B cell (primary cell): ENCODE measurements around the gene ARHGAP11A. TPM values are rescaled to one million over a fixed set of nuclear protein-coding genes. Genes with fewer than 3 reads are reported as not detected.

Experiments
- ATAC-seq: fragments of 200-7000 bp; cut with Tn5 transposase; one replicate; pipeline ENCODE4 v1.10.0; 2021; ENCODE audit warnings: low read depth, mild to moderate bottlenecking, moderate number of reproducible peaks, moderate library complexity
- CTCF ChIA-PET: fragments of 350-600 bp; sonication (Branson Sonifier 250); formaldehyde crosslinking; loops from one replicate; lab custom pipeline; 2021; ENCODE audit warnings: antibody characterized with exemption, inconsistent platforms; lab: Charles Lee
- POLR2A ChIA-PET: fragments of 350-600 bp; sonication (Branson Sonifier 250); formaldehyde crosslinking; loops from one replicate; lab custom pipeline; 2021; ENCODE audit warnings: antibody characterized with exemption; lab: Charles Lee
- DNase-seq: peaks from one replicate; pipeline ENCODE4 v3.0.0; 2013
- H2AFZ ChIP-seq: 2 replicates; pipeline ENCODE4 v1.6.1; 2012; ENCODE audit warnings: mild to moderate bottlenecking, low read depth, low read length; ENCODE audit not compliant: insufficient read depth, poor library complexity, severe bottlenecking
- H3K27ac ChIP-seq, 2 donors: 1 replicate in 1 of 2; 2 replicates in 1 of 2; pipeline ENCODE4 v1.5.1; 2012 to 2013; ENCODE audit warnings: low read length in 2 of 2, mild to moderate bottlenecking in 2 of 2, moderate library complexity in 1 of 2
- H3K27me3 ChIP-seq, 4 experiments: fragments of 200-600 bp in 1 of 4; sonication (generic) in 1 of 4; replicated peaks in 1 of 4; 1 replicate in 2 of 4; 2 replicates in 2 of 4; pipeline versions ENCODE4 v1.6.1 to v1.7.0; 2013 to 2016; ENCODE audit warnings: low read length in 3 of 4, mild to moderate bottlenecking in 2 of 4, mixed read lengths in 1 of 4, moderate library complexity in 1 of 4; ENCODE audit not compliant: insufficient read depth in 4 of 4, control insufficient read depth in 3 of 4; ENCODE audit errors: control extremely low read depth in 1 of 4
- H3K36me3 ChIP-seq, 2 experiments: replicated peaks in 1 of 2; 1 replicate in 1 of 2; 2 replicates in 1 of 2; pipeline versions ENCODE4 v1.6.1 to v1.7.1; 2013; ENCODE audit warnings: low read length in 1 of 2; ENCODE audit not compliant: insufficient read depth in 2 of 2, control insufficient read depth in 1 of 2; ENCODE audit errors: control extremely low read depth in 1 of 2, extremely low read depth in 1 of 2
- H3K4me1 ChIP-seq, 2 donors: fragments of 200-600 bp in 1 of 2; sonication (generic) in 1 of 2; 1 replicate in 1 of 2; 2 replicates in 1 of 2; pipeline versions ENCODE4 v1.5.1 to v1.6.1; 2013 to 2017; ENCODE audit warnings: low read length in 2 of 2; ENCODE audit not compliant: control insufficient read depth in 2 of 2, insufficient read depth in 2 of 2
- H3K4me2 ChIP-seq: replicated peaks from 2 replicates; pipeline ENCODE3; 2012; ENCODE audit warnings: mild to moderate bottlenecking, low read depth, low read length; ENCODE audit not compliant: poor library complexity, severe bottlenecking
- H3K4me3 ChIP-seq, 5 experiments: fragments of 200-600 bp in 1 of 5; sonication (generic) in 1 of 5; 1 replicate in 3 of 5; 2 replicates in 2 of 5; pipeline versions ENCODE4 v1.5.1 to v1.7.0; 2011 to 2016; ENCODE audit warnings: low read length in 4 of 5, mild to moderate bottlenecking in 4 of 5, low read depth in 2 of 5, control low read depth in 1 of 5, moderate library complexity in 1 of 5; ENCODE audit not compliant: insufficient read depth in 1 of 5; ENCODE audit errors: control extremely low read depth in 1 of 5, extremely low read depth in 1 of 5
- H3K79me2 ChIP-seq: fragments of 200-600 bp; sonication (generic); one replicate; pipeline ENCODE4 v1.6.0; 2016; ENCODE audit warnings: low read length; ENCODE audit not compliant: control insufficient read depth, insufficient read depth
- H3K9ac ChIP-seq: fragments of 200-600 bp; sonication (generic); 2 replicates; pipeline ENCODE4 v1.6.1; 2017; ENCODE audit warnings: mild to moderate bottlenecking, low read length, moderate library complexity
- H3K9me3 ChIP-seq, 3 donors: one replicate each; pipeline versions ENCODE4 v1.6.1 to v1.7.1; 2013; ENCODE audit warnings: low read length in 2 of 3; ENCODE audit not compliant: control insufficient read depth in 2 of 3, insufficient read depth in 1 of 3; ENCODE audit errors: control extremely low read depth in 1 of 3
- H4K20me1 ChIP-seq: 2 replicates; pipeline ENCODE4 v1.6.0; 2012; ENCODE audit warnings: mild to moderate bottlenecking, low read length; ENCODE audit not compliant: insufficient read depth, control insufficient read depth, poor library complexity, severe bottlenecking
- H3K27ac Mint-ChIP-seq: one replicate; pipeline ENCODE4 v1.8.0; 2021; ENCODE audit warnings: mixed read lengths
- H3K27me3 Mint-ChIP-seq: one replicate; pipeline ENCODE4 v1.8.0; 2021; ENCODE audit warnings: mixed read lengths
- H3K4me1 Mint-ChIP-seq: one replicate; pipeline ENCODE4 v1.8.0; 2021; ENCODE audit warnings: mixed read lengths
- H3K4me3 Mint-ChIP-seq: one replicate; pipeline ENCODE4 v1.8.0; 2021; ENCODE audit warnings: mixed read lengths
- H3K9me3 Mint-ChIP-seq: one replicate; pipeline ENCODE4 v1.8.0; 2022; ENCODE audit warnings: mixed read lengths; ENCODE audit not compliant: insufficient read depth
- EZH2 ChIP-seq: IDR thresholded peaks from 2 replicates; pipeline ENCODE4 v1.6.1; 2012; ENCODE audit warnings: borderline replicate concordance, low read depth, mild to moderate bottlenecking, moderate library complexity, low read length; ENCODE audit not compliant: insufficient read depth, poor library complexity, severe bottlenecking
- WGBS: methylation state at CpG from one replicate; pipeline ENCODE4 v1.1.5; 2013; ENCODE audit warnings: missing lambda C conversion rate; ENCODE audit not compliant: insufficient coverage; 5-methylcytosine and 5-hydroxymethylcytosine counted together
- intact Hi-C: fragments of 100-400 bp; cut with micrococcal nuclease; formaldehyde crosslinking; loops from one replicate; pipeline ENCODE4 v1.10.0; 2022
- polyA plus RNA-seq: library from polyadenylated mRNA; depleted of rRNA; stranded (reverse); fragments of >200 nt; gene quantifications from 2 replicates; pipeline ENCODE4 v1.2.3, GENCODE V29; 2012
- small RNA-seq: library from RNA; depleted of rRNA; stranded (forward); fragments of <200 nt; gene quantifications from one replicate; pipeline ENCODE3, GENCODE V24; 2012; ENCODE audit warnings: low replicate concordance, low read depth; ENCODE audit not compliant: insufficient read length
- total RNA-seq, 2 donors: library from RNA; stranded (reverse); fragments of 120-200 nt in 1 of 2; gene quantifications; 1 replicate in 1 of 2; 2 replicates in 1 of 2; pipeline versions ENCODE4 v1.2.3 to v1.2.4, GENCODE V29; 2013 to 2022
- TF ChIP-seq, protein P1 (sequence below): fragments of 200-600 bp; IDR thresholded peaks from one replicate; pipeline ENCODE4 v1.8.0; 2022; ENCODE audit warnings: antibody characterized with exemption, mild to moderate bottlenecking

The ARHGAP11A gene
- total and polyA plus RNA-seq, 2 donors (not counting 1 experiment from before 2014, with no cell fraction given) = 0.51 to 3.3 TPM

DNA sequence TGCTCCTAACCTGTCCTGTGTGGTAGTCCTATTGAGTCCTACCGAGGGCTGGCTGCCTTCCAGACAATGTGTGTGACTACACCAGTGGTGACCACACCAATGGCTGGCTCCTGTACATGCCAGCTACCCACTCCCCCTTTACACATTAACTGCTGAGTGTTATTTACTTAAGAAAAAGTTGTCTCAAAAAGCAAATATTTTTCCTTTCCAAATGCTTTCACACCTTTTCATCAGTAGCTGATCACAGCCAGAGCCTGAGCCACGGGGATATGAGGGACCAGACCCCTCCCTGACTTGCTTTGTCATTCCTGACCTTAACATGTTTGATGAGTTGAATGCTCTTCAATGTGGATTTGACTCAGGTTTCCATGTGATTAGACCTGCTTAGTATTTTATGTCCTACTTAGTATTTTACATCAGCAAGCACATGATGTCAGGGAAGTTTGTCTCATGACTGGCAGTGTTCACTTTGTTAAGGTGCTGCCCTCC lies 72.9 kb downstream of the ARHGAP11A start:
- CTCF ChIA-PET = interaction anchor here (1.0 kb wide), 1 partner anchor 24 kb away, joined by 3 read pairs; no protein-coding TSS in a partner anchor
- H3K27ac Mint-ChIP-seq = no peak overlapping the region
- intact Hi-C loops = no loop called here
- H3K4me1 Mint-ChIP-seq = no peaks in the 10 kb centered on the region
- Histone ChIP-seq H3K9ac (no peak overlapping the region), H3K27me3 (no peaks in the 10 kb centered on the region), H3K36me3 (no peaks in the 10 kb centered on the region), H3K4me3 (no peak overlapping the region), H3K27ac (no peak overlapping the region), H3K79me2 (no peaks in the 10 kb centered on the region), H4K20me1 (no peaks in the 10 kb centered on the region), H3K4me1 (no peaks in the 10 kb centered on the region), H3K9me3 (no peaks in the 10 kb centered on the region), H3K4me2 (no peak overlapping the region), H2AFZ (no peak overlapping the region)
- TF ChIP-seq EZH2 = no peak
- TF ChIP-seq, protein P1, sequence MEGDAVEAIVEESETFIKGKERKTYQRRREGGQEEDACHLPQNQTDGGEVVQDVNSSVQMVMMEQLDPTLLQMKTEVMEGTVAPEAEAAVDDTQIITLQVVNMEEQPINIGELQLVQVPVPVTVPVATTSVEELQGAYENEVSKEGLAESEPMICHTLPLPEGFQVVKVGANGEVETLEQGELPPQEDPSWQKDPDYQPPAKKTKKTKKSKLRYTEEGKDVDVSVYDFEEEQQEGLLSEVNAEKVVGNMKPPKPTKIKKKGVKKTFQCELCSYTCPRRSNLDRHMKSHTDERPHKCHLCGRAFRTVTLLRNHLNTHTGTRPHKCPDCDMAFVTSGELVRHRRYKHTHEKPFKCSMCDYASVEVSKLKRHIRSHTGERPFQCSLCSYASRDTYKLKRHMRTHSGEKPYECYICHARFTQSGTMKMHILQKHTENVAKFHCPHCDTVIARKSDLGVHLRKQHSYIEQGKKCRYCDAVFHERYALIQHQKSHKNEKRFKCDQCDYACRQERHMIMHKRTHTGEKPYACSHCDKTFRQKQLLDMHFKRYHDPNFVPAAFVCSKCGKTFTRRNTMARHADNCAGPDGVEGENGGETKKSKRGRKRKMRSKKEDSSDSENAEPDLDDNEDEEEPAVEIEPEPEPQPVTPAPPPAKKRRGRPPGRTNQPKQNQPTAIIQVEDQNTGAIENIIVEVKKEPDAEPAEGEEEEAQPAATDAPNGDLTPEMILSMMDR = no peak
- WGBS = 80% methylated on average over 1 of the region's 2 CpGs
- no peaks in the 10 kb centered on the region for H3K9me3 Mint-ChIP-seq
- DNase-seq (no peak), ATAC-seq (no peak)
- H3K4me3 Mint-ChIP-seq = no peak overlapping the region
- POLR2A ChIA-PET = no interaction called here
- H3K27me3 Mint-ChIP-seq = no peaks in the 10 kb centered on the region

Small RNAs within 50 kb of the gene (small RNA-seq; reads per million reads assigned to genes)
- not detected for gene RN7SL286P

Other genes with a start within 250 kb of the ARHGAP11A start
- gene GOLGA8K, start 212.2 kb upstream of the ARHGAP11A start, total RNA-seq = 0.49 and 0.59 TPM in 2 replicates
- 0.13 and 0.20 TPM in 2 replicates for gene GOLGA8K, start 212.2 kb upstream of the ARHGAP11A start, polyA plus RNA-seq
- 0.71 and 1.2 TPM in 2 replicates for gene GOLGA8O, start 159.9 kb upstream of the ARHGAP11A start, total RNA-seq
- 0.55 TPM in 1 of 2 replicates, not detected in the other for gene GOLGA8O, start 159.9 kb upstream of the ARHGAP11A start, polyA plus RNA-seq
- 7.5 and 9.6 TPM in 2 replicates for gene GOLGA8N, start 22.0 kb upstream of the ARHGAP11A start, total RNA-seq
- gene GOLGA8N, start 22.0 kb upstream of the ARHGAP11A start, polyA plus RNA-seq = 3.7 and 4.4 TPM in 2 replicates
- gene SCG5, start 26.2 kb downstream of the ARHGAP11A start, total RNA-seq = not detected in 2 replicates
- gene SCG5, start 26.2 kb downstream of the ARHGAP11A start, polyA plus RNA-seq = 0.18 and 0.39 TPM in 2 replicates
- not detected in 2 replicates for gene GREM1, start 102.5 kb downstream of the ARHGAP11A start, total RNA-seq
- gene GREM1, start 102.5 kb downstream of the ARHGAP11A start, polyA plus RNA-seq = not detected in 2 replicates